KMS-11 (cell line): ENCODE measurements around the gene EEF1G.

Experiments
- H2AFZ ChIP-seq: fragments of 200-600 bp; sonication (generic); 2 replicates; pipeline ENCODE4 v1.6.1; 2016; ENCODE audit warnings: antibody characterized with exemption, mixed run types, low read depth
- H3K27ac ChIP-seq: fragments of 200-600 bp; sonication (generic); 2 replicates; pipeline ENCODE4 v1.6.1; 2016; ENCODE audit warnings: mild to moderate bottlenecking, mixed run types
- H3K27me3 ChIP-seq: fragments of 200-600 bp; sonication (generic); 2 replicates; pipeline ENCODE4 v1.6.1; 2017; ENCODE audit warnings: mild to moderate bottlenecking, low read depth, mixed run types, moderate library complexity; ENCODE audit not compliant: insufficient read depth
- H3K36me3 ChIP-seq: fragments of 200-600 bp; sonication (generic); 2 replicates; pipeline ENCODE4 v1.6.1; 2017; ENCODE audit warnings: mild to moderate bottlenecking, mixed run types; ENCODE audit not compliant: insufficient read depth
- H3K4me1 ChIP-seq: fragments of 200-600 bp; sonication (generic); 2 replicates; pipeline ENCODE4 v1.6.1; 2016; ENCODE audit warnings: mild to moderate bottlenecking, low read depth, mixed run types; ENCODE audit not compliant: poor library complexity, severe bottlenecking
- H3K4me2 ChIP-seq: fragments of 200-600 bp; sonication (generic); 2 replicates; pipeline ENCODE4 v1.7.0; 2016; ENCODE audit warnings: mild to moderate bottlenecking, mixed run types
- H3K4me3 ChIP-seq: fragments of 200-600 bp; sonication (generic); IDR thresholded peaks from 2 replicates; pipeline ENCODE4 v1.6.1; 2017; ENCODE audit warnings: low read depth, low read length, mixed read lengths; ENCODE audit not compliant: insufficient read depth
- H3K79me2 ChIP-seq: fragments of 200-600 bp; sonication (generic); 2 replicates; pipeline ENCODE4 v1.6.1; 2016; ENCODE audit warnings: low read depth, mixed run types; ENCODE audit not compliant: insufficient read depth
- H3K9ac ChIP-seq: fragments of 200-600 bp; sonication (generic); 2 replicates; pipeline ENCODE4 v1.6.1; 2016; ENCODE audit warnings: mild to moderate bottlenecking, mixed run types
- H4K20me1 ChIP-seq: fragments of 200-600 bp; sonication (generic); 2 replicates; pipeline ENCODE4 v1.6.1; 2016; ENCODE audit warnings: mild to moderate bottlenecking, mixed run types; ENCODE audit not compliant: insufficient read depth
- TF ChIP-seq, protein P1 (sequence below): fragments of 200-600 bp; sonication (generic); conservative IDR thresholded peaks from 2 replicates; pipeline ENCODE4 v1.6.1; 2017; ENCODE audit warnings: low read depth, mild to moderate bottlenecking, antibody characterized with exemption, low read length, moderate library complexity, mixed read lengths

EEF1G gene

DNA sequence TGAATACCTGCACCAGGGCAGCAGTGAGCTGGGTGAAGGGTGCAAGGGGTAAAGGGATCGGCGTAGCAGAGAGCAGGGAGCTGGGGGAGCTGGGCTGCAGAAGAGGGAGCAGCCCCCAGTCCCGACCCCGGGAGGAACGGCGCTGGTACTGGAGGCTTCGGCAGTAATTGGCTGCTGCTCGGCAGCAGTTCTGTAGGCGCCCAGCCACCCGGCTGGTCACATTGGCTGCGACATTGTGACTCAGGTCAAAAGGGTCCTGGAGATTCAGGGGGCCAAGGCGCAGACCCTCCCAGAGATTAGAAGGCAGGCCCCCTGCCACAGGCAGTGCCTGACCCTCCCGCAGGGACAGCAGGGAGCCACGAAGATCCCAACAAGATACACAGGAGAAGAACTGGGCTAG is 2.1 kb upstream of the EEF1G start:
- H3K36me3 ChIP-seq = peaks cover 15% of the 10 kb centered on the region; the same call in 1 of the 2 replicates
- peaks cover 28% of the 10 kb centered on the region for H3K79me2 ChIP-seq
- H3K27ac ChIP-seq = no peak overlapping the region
- no peak overlapping the region for H3K9ac ChIP-seq
- no peak overlapping the region for H3K4me3 ChIP-seq
- H3K4me2 ChIP-seq = no peak overlapping the region
- H2AFZ ChIP-seq = no peak overlapping the region
- peaks cover 24% of the 10 kb centered on the region for H3K4me1 ChIP-seq
- TF ChIP-seq, protein P1, sequence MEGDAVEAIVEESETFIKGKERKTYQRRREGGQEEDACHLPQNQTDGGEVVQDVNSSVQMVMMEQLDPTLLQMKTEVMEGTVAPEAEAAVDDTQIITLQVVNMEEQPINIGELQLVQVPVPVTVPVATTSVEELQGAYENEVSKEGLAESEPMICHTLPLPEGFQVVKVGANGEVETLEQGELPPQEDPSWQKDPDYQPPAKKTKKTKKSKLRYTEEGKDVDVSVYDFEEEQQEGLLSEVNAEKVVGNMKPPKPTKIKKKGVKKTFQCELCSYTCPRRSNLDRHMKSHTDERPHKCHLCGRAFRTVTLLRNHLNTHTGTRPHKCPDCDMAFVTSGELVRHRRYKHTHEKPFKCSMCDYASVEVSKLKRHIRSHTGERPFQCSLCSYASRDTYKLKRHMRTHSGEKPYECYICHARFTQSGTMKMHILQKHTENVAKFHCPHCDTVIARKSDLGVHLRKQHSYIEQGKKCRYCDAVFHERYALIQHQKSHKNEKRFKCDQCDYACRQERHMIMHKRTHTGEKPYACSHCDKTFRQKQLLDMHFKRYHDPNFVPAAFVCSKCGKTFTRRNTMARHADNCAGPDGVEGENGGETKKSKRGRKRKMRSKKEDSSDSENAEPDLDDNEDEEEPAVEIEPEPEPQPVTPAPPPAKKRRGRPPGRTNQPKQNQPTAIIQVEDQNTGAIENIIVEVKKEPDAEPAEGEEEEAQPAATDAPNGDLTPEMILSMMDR = no peak
- H4K20me1 ChIP-seq = no peaks in the 10 kb centered on the region
- H3K27me3 ChIP-seq = no peaks in the 10 kb centered on the region

DNA sequence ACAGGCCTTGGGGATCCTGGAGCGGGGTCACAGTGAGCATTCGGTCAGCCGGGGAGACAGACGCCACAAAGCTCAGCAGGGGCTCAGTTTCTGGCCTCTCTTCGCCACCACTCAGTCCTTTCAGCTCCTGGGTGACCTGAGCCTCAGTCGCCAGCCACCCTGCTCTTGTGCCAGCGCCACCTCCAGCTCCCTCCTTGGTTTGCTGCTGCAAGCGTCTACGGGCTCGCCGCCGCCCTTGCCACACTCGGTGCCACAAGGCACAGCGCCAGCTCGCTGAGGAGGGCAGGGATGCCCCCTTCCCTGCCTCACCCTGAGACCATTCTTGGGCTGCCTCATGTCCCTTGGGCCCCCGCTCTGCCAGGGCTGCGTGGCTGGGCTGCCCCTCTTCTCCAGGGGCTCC is 1.5 kb upstream of the EEF1G start:
- Histone ChIP-seq H3K79me2 (peaks cover 35% of the 10 kb centered on the region), H3K4me3 (no peak overlapping the region)

DNA sequence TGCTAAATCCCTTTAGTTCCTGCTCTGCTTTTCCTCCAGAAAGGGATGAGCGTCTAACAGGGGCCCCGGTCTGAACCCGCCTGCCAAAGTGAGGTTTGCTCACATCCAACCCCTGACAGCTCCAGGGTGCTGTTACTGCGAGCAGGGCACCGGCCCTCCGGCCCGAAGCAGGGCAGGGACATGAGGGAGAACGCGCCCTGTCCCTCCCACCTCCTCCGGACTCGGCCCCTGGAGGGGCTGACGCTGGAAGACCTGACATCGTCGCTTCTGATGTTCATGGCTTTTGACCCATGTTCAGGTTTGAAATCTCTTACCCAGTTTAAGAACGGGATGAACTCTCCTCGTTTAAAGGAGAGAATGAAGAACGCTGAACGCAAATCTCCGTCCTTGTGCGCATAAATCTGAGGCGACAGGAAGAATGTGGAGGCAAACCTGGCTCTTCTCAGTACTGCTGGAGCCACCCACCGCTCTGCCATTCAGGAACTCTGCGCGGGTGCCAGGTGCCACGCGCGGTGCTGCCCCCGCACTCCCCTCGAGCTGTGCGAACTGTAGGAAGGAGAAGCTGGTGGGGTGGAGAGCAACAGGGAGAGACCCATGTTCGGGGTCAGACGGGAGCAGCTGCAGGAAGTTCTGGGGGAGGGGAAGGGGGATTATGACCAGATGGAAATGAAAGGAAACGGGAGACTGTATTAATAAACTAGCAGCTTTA is 826 bp upstream of the EEF1G start:
- Histone ChIP-seq H3K4me2 (peak overlapping the region; percentile 59), H3K27ac (peak overlapping the region; percentile 37; the same call in 1 of the 2 replicates), H3K4me3 (peak overlapping the region; percentile 22), H2AFZ (peak overlapping the region; percentile 71), H4K20me1 (no peaks in the 10 kb centered on the region), H3K9ac (peak overlapping the region; percentile 52; the same call in 1 of the 2 replicates), H3K79me2 (peaks cover 41% of the 10 kb centered on the region), H3K36me3 (peaks cover 24% of the 10 kb centered on the region; the same call in 1 of the 2 replicates), H3K27me3 (no peaks in the 10 kb centered on the region), H3K4me1 (peaks cover 31% of the 10 kb centered on the region)
- TF ChIP-seq, protein P1 = no peak

More for the DNA sequence above, 1.5 kb upstream of the EEF1G start:
- H3K27ac ChIP-seq = no peak overlapping the region
- TF ChIP-seq, protein P1 = no peak
- H3K36me3 ChIP-seq = peaks cover 20% of the 10 kb centered on the region; the same call in 1 of the 2 replicates
- H3K27me3 ChIP-seq = no peaks in the 10 kb centered on the region
- H3K4me2 ChIP-seq = no peak overlapping the region
- no peak overlapping the region for H3K9ac ChIP-seq
- peaks cover 26% of the 10 kb centered on the region for H3K4me1 ChIP-seq
- no peaks in the 10 kb centered on the region for H4K20me1 ChIP-seq
- H2AFZ ChIP-seq = no peak overlapping the region

DNA sequence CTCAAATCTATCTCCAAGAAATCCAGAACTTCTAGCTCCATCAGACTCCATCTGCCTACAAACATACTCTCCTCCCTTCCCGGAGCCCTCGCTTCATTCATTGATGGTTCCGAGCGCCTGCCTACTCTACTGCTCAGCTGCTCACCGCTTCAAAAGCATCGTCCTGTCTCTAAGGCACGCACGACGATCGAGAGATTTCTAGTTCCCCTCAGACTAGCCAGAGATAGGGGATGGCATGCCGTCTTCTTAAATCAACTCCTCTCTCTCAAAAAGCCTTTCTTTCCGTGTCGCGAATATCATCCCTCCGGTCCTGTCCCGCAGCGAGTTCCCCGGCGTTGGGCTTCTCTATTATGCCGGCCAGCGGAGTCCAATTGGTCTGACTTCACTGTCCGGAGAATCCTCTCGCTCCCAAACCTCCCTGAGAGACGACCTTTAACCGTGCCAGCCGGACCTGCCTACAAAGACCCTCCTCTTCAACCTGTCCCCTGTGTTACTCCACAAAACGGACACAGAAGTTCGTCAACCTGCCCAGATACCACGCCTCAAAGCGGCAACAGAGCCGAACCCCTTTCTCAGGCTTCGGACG is 592 bp downstream of the EEF1G start:
- Histone ChIP-seq H3K79me2 (peaks cover 52% of the 10 kb centered on the region), H3K4me3 (peak overlapping the region; percentile 63), H4K20me1 (no peaks in the 10 kb centered on the region), H3K4me1 (peaks cover 37% of the 10 kb centered on the region), H3K9ac (peak overlapping the region; percentile 69), H3K4me2 (peak overlapping the region; percentile 66), H3K27ac (peak overlapping the region; percentile 50), H2AFZ (peak overlapping the region; percentile 25; the same call in 1 of the 2 replicates), H3K27me3 (no peaks in the 10 kb centered on the region), H3K36me3 (peaks cover 38% of the 10 kb centered on the region; the same call in 1 of the 2 replicates)
- TF ChIP-seq, protein P1 = no peak
